GM18499 (cell line): Measurements from ENCODE around the gene ZNF208.
"Not testable (repeated sequence)": the region's sequence is repeated elsewhere in the genome, so short reads cannot be mapped to it uniquely, and the experiment has no call there.

ENCODE experiments used
- ATAC-seq: cut with Tn5 transposase; IDR thresholded peaks from one replicate; pipeline ENCODE4 v1.9.1; 2021; ENCODE audit warnings: moderate number of reproducible peaks; ENCODE audit not compliant: insufficient read depth, unreplicated experiment

The ZNF208 gene

DNA sequence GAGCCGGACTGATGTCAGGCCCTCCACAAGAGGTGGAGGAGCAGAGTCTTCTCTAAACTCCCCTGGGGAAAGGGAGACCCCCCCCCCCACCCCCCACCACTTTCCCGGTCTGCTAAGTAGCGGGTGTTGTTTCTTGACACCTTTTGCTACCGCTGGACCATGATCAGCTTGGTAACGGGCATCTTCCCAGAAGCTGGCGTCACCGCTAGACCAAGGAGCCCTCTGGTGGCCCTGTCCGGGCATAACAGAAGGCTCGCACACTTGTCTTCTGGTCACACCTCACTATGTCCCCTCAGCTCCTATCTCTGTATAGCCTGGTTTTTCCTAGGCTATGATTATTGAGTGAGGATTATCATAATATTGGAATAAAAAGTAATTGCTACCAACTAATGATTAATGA is 120.7 kb downstream of the ZNF208 start:
- ATAC-seq = not testable (repeated sequence)

DNA sequence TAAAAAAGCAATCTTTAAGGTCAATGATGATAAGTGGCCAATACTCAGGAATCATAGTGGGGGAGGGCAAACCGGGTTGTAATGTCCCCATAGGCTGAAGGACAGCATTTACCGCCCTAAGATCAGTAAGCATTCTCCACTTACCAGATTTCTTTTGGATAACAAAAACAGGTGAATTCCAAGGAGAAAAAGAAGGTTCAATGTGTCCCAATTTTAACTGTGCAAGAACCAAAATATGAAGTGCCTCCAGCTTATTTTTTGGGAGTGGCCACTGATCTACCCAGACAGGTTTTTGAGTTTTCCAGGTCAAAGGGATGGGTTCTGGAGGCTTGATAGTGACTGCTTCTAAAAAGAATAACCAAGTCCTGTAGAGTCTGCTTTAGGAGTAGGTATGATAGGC is 125.2 kb downstream of the ZNF208 start:
- not testable (repeated sequence) for ATAC-seq

DNA sequence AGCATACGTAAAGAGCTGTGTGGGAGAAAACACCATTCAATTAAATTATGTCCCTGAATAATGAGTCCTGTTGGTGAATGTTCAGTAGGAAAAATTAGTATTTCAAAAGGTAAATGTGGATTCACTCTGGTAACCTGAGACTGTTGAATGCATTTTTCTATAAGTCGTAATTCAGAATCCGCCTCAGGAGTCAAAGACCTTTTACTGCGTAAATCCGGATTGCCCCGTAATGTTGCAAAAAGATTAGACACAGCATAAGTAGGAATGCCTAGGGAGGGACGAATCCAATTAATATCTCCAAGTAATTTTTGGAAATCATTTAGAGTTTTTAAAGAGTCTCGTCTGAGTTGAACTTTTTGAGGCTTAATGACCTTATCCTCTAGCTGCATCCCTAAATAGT is 126.0 kb downstream of the ZNF208 start:
- not testable (repeated sequence) for ATAC-seq

DNA sequence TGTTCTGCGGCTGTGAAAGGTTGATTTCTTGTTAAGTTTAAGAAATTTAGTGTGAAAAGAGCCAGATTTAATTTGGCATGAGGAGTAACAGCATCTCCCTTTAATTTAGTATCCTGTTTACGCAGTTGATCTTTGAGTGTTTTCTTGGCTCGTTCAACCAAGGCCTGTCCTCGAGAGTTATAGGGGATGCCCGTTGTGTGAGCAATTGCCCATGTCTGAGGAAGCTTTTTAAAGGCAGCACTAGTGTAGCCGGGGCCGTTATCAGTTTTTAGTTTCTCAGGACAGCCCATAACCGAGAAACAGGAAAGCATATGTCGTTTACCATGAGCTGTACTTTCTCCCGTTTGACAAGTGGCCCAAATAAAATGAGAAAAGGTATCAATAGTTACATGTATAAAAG is 127.2 kb downstream of the ZNF208 start:
- no peak for ATAC-seq
